Stomach (tissue), 4 donors: ENCODE measurements around the gene CBL.

ENCODE experiments used
- CTCF ChIP-seq, 7 experiments: fragments of 450-650 bp in 4 of 7; fragments of 200-600 bp in 3 of 7; sonication (generic) in 3 of 7; IDR thresholded peaks; one replicate each; pipeline ENCODE4 v1.5.1; 2016 to 2019; ENCODE audit warnings: antibody characterized with exemption in 7 of 7, control low read depth in 2 of 7, mild to moderate bottlenecking in 1 of 7
- EP300 ChIP-seq: sonication (generic); formaldehyde crosslinking; IDR thresholded peaks from one replicate; pipeline ENCODE4 v1.6.1; 2017; ENCODE audit warnings: antibody characterized with exemption
- POLR2A ChIP-seq, 4 donors: fragments of 450-650 bp; IDR thresholded peaks; one replicate each; pipeline ENCODE4 v1.6.1; 2016; ENCODE audit warnings: antibody characterized with exemption in 4 of 4, control low read depth in 2 of 4, mild to moderate bottlenecking in 1 of 4, moderate library complexity in 1 of 4

GRCh38 chr11:119188067-119188466 lies 18.1 kb upstream of the CBL start:
- TF ChIP-seq CTCF (IDR thresholded peaks at IDR 0.05) (no peak), EP300 (no peak), POLR2A (IDR thresholded peaks at IDR 0.05) (no peak)
